PFSK-1 (cell line): Measurements from ENCODE around the gene ARCN1.

Source experiments
- FOXP2 ChIP-seq: optimal IDR thresholded peaks from 2 replicates; pipeline ENCODE3; 2011; ENCODE audit warnings: borderline replicate concordance, control low read depth, inconsistent platforms; ENCODE audit not compliant: insufficient read depth; ENCODE audit errors: extremely low read length, extremely low read depth
- POLR2AphosphoS5 ChIP-seq: IDR thresholded peaks from 2 replicates; pipeline ENCODE4 v1.6.1; 2012; ENCODE audit warnings: low read depth, mild to moderate bottlenecking, control low read depth, low read length, moderate library complexity
- REST ChIP-seq, 2 experiments: IDR thresholded peaks; 2 replicates each; pipeline versions ENCODE4 v1.6.1 to v1.8.0; 2011 to 2012; ENCODE audit warnings: low read depth in 2 of 2, low read length in 2 of 2, control low read depth in 1 of 2, inconsistent platforms in 1 of 2, mild to moderate bottlenecking in 1 of 2, moderate library complexity in 1 of 2; ENCODE audit not compliant: insufficient read depth in 1 of 2
- SIN3A ChIP-seq: IDR thresholded peaks from 2 replicates; pipeline ENCODE4 v1.6.1; 2012; ENCODE audit warnings: mild to moderate bottlenecking, low read length, moderate library complexity, borderline replicate concordance; ENCODE audit not compliant: insufficient read depth
- TAF1 ChIP-seq: IDR thresholded peaks from 2 replicates; pipeline ENCODE4 v1.6.1; 2012; ENCODE audit warnings: low read length, control low read depth, borderline replicate concordance; ENCODE audit not compliant: insufficient read depth

ARCN1 gene

DNA sequence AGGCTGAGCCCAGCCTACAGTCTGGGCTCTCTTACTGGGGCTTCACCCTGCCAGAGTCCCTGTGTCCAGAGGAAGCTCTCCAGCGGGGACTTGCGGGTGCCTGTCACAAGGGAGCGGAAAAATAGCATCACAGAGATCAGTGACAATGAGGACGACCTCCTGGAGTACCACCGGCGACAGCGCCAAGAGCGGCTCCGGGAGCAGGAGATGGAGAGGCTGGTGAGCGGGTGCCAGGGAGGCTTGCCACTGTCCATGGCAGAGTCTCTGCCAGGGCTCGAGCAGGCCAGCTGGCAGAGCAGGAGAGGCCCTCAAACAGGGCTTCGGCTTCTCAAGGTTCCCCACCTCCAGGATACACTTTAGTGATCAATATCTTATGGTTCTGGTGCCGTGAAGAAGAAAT, 56.2 kb downstream of the ARCN1 start:
- TF ChIP-seq SIN3A (no peak), POLR2AphosphoS5 (no peak), REST (IDR thresholded peaks at IDR 0.05; ENCODE audit: insufficient read depth in 1 of 2, low read depth in 2 of 2, low read length in 2 of 2) (no peak), TAF1 (no peak), FOXP2 (no peak)

GRCh38 chr11:118628861-118629549, 56.8 kb downstream of the ARCN1 start:
- no peak for TF ChIP-seq POLR2AphosphoS5
- TF ChIP-seq REST (IDR thresholded peaks at IDR 0.05; ENCODE audit: insufficient read depth in 1 of 2, low read depth in 2 of 2, low read length in 2 of 2): no peak
- no peak for TF ChIP-seq SIN3A

GRCh38 chr11:118629761-118630661, 57.8 kb downstream of the ARCN1 start:
- TF ChIP-seq REST (IDR thresholded peaks at IDR 0.05; ENCODE audit: insufficient read depth in 1 of 2, low read depth in 2 of 2, low read length in 2 of 2): no peak
- no peak for TF ChIP-seq SIN3A
- no peak for TF ChIP-seq FOXP2
- TF ChIP-seq TAF1: no peak
- TF ChIP-seq POLR2AphosphoS5: no peak

DNA sequence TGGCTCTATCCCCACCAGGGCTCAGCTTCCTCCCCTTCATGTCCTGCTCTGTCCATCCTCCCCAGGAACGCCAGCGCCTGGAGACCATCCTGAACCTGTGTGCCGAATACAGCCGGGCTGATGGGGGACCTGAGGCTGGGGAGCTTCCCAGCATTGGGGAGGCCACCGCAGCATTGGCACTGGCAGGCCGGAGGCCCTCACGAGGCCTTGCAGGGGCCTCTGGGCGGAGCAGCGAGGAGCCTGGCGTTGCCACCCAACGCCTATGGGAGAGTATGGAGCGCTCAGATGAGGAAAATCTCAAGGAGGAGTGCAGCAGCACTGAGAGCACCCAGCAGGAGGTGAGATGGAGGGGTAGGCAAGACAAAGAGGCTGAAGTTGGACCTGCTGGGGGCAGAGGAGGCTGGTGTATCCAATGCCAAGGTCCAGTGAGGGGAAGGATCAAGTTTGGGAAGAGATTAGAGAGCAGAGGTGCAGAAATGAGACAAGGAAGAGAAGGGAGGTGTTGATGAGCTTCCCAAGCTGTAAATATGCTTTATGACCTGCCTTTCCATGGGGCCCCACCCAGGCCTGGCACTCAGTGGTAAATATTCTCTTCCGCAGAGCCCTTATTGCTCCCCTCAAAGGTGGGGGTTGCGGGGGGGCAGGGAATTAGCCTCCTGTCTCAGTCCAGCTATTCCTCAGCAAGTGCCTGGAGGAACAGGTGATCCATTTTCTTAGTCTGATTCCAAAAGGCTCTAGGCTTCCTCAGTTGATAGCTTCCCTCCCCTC, 59.1 kb downstream of the ARCN1 start:
- no peak for TF ChIP-seq TAF1

- TF ChIP-seq POLR2AphosphoS5: no peak
- TF ChIP-seq TAF1: no peak
- no peak for TF ChIP-seq FOXP2
- no peak for TF ChIP-seq REST (IDR thresholded peaks at IDR 0.05; ENCODE audit: insufficient read depth in 1 of 2, low read depth in 2 of 2, low read length in 2 of 2)
- no peak for TF ChIP-seq SIN3A
Measured at GRCh38 chr11:118632577-118633318, 60.5 kb downstream of the ARCN1 start.
